Adrenal gland (tissue), 5 donors: ENCODE measurements around the gene ELP5.

Experiments used
- CTCF ChIP-seq, 6 experiments: fragments of 450-650 bp in 4 of 6; fragments of 200-600 bp in 2 of 6; sonication (generic) in 1 of 6; IDR thresholded peaks; 1 replicate in 5 of 6; 2 replicates in 1 of 6; pipeline versions ENCODE4 v1.5.1 to v1.8.0; 2016 to 2021; ENCODE audit warnings: antibody characterized with exemption in 6 of 6, mild to moderate bottlenecking in 2 of 6, moderate library complexity in 1 of 6
- POLR2A ChIP-seq, 2 donors: fragments of 450-650 bp; IDR thresholded peaks; one replicate each; pipeline ENCODE4 v1.6.1; 2017; ENCODE audit warnings: antibody characterized with exemption in 2 of 2, mild to moderate bottlenecking in 2 of 2, moderate library complexity in 1 of 2
- donor health status: DM: no; HTN: no; CAD: no.

DNA sequence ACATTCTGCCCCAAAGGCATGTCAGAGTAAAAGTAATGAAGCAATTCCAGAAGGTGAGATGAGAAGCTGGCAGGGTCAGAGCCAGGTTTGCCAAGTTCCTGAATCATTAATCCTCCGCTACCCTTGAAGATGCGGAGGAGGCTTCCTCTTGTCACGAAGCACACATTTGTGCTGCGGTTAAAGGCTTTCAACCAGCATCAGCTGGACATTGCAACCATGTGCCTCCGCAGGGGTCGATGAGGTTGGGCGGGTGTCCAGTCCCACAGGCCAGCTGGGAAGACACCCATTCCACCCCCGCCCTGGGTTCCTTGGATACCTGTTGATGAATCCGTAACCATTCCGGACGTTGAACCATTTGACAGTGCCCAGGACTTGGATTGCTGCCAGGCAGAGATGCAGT lies 41.1 kb downstream of the ELP5 start:
- TF ChIP-seq CTCF (IDR thresholded peaks at IDR 0.05) (no peak), POLR2A (IDR thresholded peaks at IDR 0.05) (no peak)
